IMR-90 (cell line): ENCODE data around the gene SLC27A2. TPM values are rescaled to one million over a fixed set of nuclear protein-coding genes. Genes with fewer than 3 reads are reported as not detected.

Source experiments
- ATAC-seq: fragments of 200-7000 bp; cut with Tn5 transposase; 2 replicates; pipeline ENCODE4 v1.9.1; 2020; ENCODE audit warnings: low read depth, mild to moderate bottlenecking, moderate library complexity
- BruUV-seq: library from RNA; stranded (reverse); fragments of 400-500 nt; replicated peaks from 2 replicates; lab custom pipeline; 2021; lab: Mats Ljungman, UMichigan
- CTCF ChIA-PET: fragments of 300-600 bp; formaldehyde crosslinking; extraction: SDS; loops from one replicate; lab custom pipeline; 2021; ENCODE audit warnings: antibody characterized with exemption; lab: Yijun Ruan, JAX
- POLR2A ChIA-PET: fragments of 300-600 bp; sonication (Branson Sonifier 250); formaldehyde crosslinking; loops from one replicate; lab custom pipeline; 2022; ENCODE audit warnings: antibody characterized with exemption; ENCODE audit not compliant: unreplicated experiment; lab: Charles Lee
- DNase-seq: peaks from one replicate; pipeline ENCODE4 v3.0.0; 2013
- H2AFZ ChIP-seq: replicated peaks from 2 replicates; pipeline ENCODE3; 2013; ENCODE audit warnings: low read length, mild to moderate bottlenecking; ENCODE audit not compliant: poor library complexity
- H2AK5ac ChIP-seq: 2 replicates; pipeline ENCODE4 v1.6.1; 2013; ENCODE audit warnings: low read depth, low read length, inconsistent platforms
- H2AK9ac ChIP-seq: replicated peaks from 2 replicates; pipeline ENCODE3; 2013; ENCODE audit warnings: mild to moderate bottlenecking, low read depth, low read length, moderate library complexity; ENCODE audit not compliant: poor library complexity
- H2BK120ac ChIP-seq: 2 replicates; pipeline ENCODE4 v1.6.1; 2013; ENCODE audit warnings: low read depth, low read length, inconsistent platforms
- H2BK15ac ChIP-seq: 3 replicates; pipeline ENCODE4 v1.6.1; 2013; ENCODE audit warnings: low read depth, low read length, inconsistent platforms
- H2BK20ac ChIP-seq: 2 replicates; pipeline ENCODE4 v1.6.1; 2013; ENCODE audit warnings: low read depth, mild to moderate bottlenecking, inconsistent platforms, low read length, moderate library complexity
- H2BK5ac ChIP-seq: 2 replicates; pipeline ENCODE4 v1.6.1; 2013; ENCODE audit warnings: mild to moderate bottlenecking, low read depth, low read length, inconsistent platforms; ENCODE audit not compliant: poor library complexity, severe bottlenecking
- H3K14ac ChIP-seq: replicated peaks from 2 replicates; pipeline ENCODE4 v1.6.1; 2013; ENCODE audit warnings: low read depth, low read length, inconsistent platforms
- H3K18ac ChIP-seq: 2 replicates; pipeline ENCODE4 v1.6.1; 2013; ENCODE audit warnings: low read depth, low read length, control low read depth
- H3K23ac ChIP-seq: 2 replicates; pipeline ENCODE4 v1.6.1; 2013; ENCODE audit warnings: low read depth, low read length, inconsistent platforms
- H3K27ac ChIP-seq: 2 replicates; pipeline ENCODE4 v1.5.1; 2013; ENCODE audit warnings: mild to moderate bottlenecking, control low read depth, low read length; ENCODE audit not compliant: insufficient read depth
- H3K27me3 ChIP-seq: 2 replicates; pipeline ENCODE4 v1.6.1; 2013; ENCODE audit warnings: low read length; ENCODE audit not compliant: control insufficient read depth, insufficient read depth
- H3K36me3 ChIP-seq: 2 replicates; pipeline ENCODE4 v1.6.1; 2013; ENCODE audit warnings: low read length, mixed read lengths; ENCODE audit not compliant: control insufficient read depth, insufficient read depth
- H3K4ac ChIP-seq: 2 replicates; pipeline ENCODE4 v1.6.1; 2013; ENCODE audit warnings: low read depth, low read length, inconsistent platforms
- H3K4me1 ChIP-seq: 2 replicates; pipeline ENCODE4 v1.6.1; 2013; ENCODE audit warnings: low read length, mixed read lengths; ENCODE audit not compliant: control insufficient read depth, insufficient read depth
- H3K4me2 ChIP-seq: 2 replicates; pipeline ENCODE4 v1.6.1; 2013; ENCODE audit warnings: low read depth, mild to moderate bottlenecking, control low read depth, low read length, moderate library complexity
- H3K4me3 ChIP-seq: 2 replicates; pipeline ENCODE4 v1.5.1; 2013; ENCODE audit warnings: low read depth, mild to moderate bottlenecking, control low read depth, low read length, moderate library complexity; ENCODE audit not compliant: insufficient read depth
- H3K56ac ChIP-seq: 2 replicates; pipeline ENCODE4 v1.6.1; 2013; ENCODE audit warnings: low read length, inconsistent platforms; ENCODE audit not compliant: insufficient read depth; ENCODE audit errors: extremely low read depth
- H3K79me1 ChIP-seq, 2 experiments: 2 replicates each; pipeline ENCODE4 v1.6.1; 2013; ENCODE audit warnings: low read length in 2 of 2, inconsistent platforms in 1 of 2, low read depth in 1 of 2
- H3K9ac ChIP-seq: 2 replicates; pipeline ENCODE4 v1.6.1; 2013; ENCODE audit warnings: low read depth, low read length, control low read depth
- H3K9me1 ChIP-seq: 2 replicates; pipeline ENCODE4 v1.6.1; 2013; ENCODE audit warnings: low read length, inconsistent platforms; ENCODE audit not compliant: insufficient read depth
- H3K9me3 ChIP-seq: 2 replicates; pipeline ENCODE4 v1.6.1; 2013; ENCODE audit warnings: low read length; ENCODE audit not compliant: control insufficient read depth, insufficient read depth
- H4K20me1 ChIP-seq: 2 replicates; pipeline ENCODE4 v1.6.1; 2013; ENCODE audit warnings: low read length, inconsistent platforms; ENCODE audit not compliant: insufficient read depth
- H4K5ac ChIP-seq: 2 replicates; pipeline ENCODE4 v1.6.1; 2013; ENCODE audit warnings: mild to moderate bottlenecking, low read depth, low read length, control low read depth
- H4K8ac ChIP-seq, 2 experiments: 2 replicates each; pipeline ENCODE4 v1.6.1; 2013; ENCODE audit warnings: low read depth in 2 of 2, low read length in 2 of 2, control low read depth in 1 of 2, inconsistent platforms in 1 of 2
- H4K91ac ChIP-seq: 2 replicates; pipeline ENCODE4 v1.6.1; 2013; ENCODE audit warnings: low read depth, low read length, inconsistent platforms; ENCODE audit not compliant: insufficient read depth
- BHLHE40 ChIP-seq: fragments of 150-350 bp; IDR thresholded peaks from 2 replicates; pipeline ENCODE4 v1.6.1; 2016; ENCODE audit warnings: mild to moderate bottlenecking, low read depth, low read length
- CEBPB ChIP-seq: IDR thresholded peaks from 2 replicates; pipeline ENCODE4 v1.6.1; 2012; ENCODE audit warnings: low read depth, low read length, improper control_type of control experiment
- CHD1 ChIP-seq: IDR thresholded peaks from 2 replicates; pipeline ENCODE4 v1.6.1; 2012; ENCODE audit warnings: low read depth, low read length, improper control_type of control experiment
- FOS ChIP-seq: fragments of 150-350 bp; IDR thresholded peaks from 2 replicates; pipeline ENCODE4 v1.6.1; 2016; ENCODE audit warnings: low read depth, low read length
- MAFK ChIP-seq: IDR thresholded peaks from 2 replicates; pipeline ENCODE4 v1.6.1; 2012; ENCODE audit warnings: low read depth, low read length, improper control_type of control experiment
- MAZ ChIP-seq: IDR thresholded peaks from 2 replicates; pipeline ENCODE4 v1.6.1; 2012; ENCODE audit warnings: low read depth, mild to moderate bottlenecking, low read length, improper control_type of control experiment, moderate library complexity, borderline replicate concordance
- MXI1 ChIP-seq: IDR thresholded peaks from 2 replicates; pipeline ENCODE4 v1.6.1; 2012; ENCODE audit warnings: low read depth, mild to moderate bottlenecking, low read length, moderate library complexity, borderline replicate concordance
- NFE2L2 ChIP-seq: fragments of 150-350 bp; IDR thresholded peaks from 2 replicates; pipeline ENCODE4 v1.6.1; 2016; ENCODE audit warnings: low read depth, mild to moderate bottlenecking, low read length
- POLR2A ChIP-seq: IDR thresholded peaks from 2 replicates; pipeline ENCODE4 v1.6.1; 2012; ENCODE audit warnings: mild to moderate bottlenecking, low read depth, low read length
- RAD21 ChIP-seq: IDR thresholded peaks from 2 replicates; pipeline ENCODE4 v1.6.1; 2012; ENCODE audit warnings: low read length, improper control_type of control experiment
- RCOR1 ChIP-seq: IDR thresholded peaks from 2 replicates; pipeline ENCODE4 v1.6.1; 2012; ENCODE audit warnings: mild to moderate bottlenecking, low read length, improper control_type of control experiment; ENCODE audit not compliant: insufficient replicate concordance
- RFX5 ChIP-seq: IDR thresholded peaks from 2 replicates; pipeline ENCODE4 v1.8.0; 2012; ENCODE audit warnings: low read depth, mild to moderate bottlenecking, low read length, moderate library complexity
- SMC3 ChIP-seq: fragments of 150-350 bp; IDR thresholded peaks from 2 replicates; pipeline ENCODE4 v1.6.1; 2016; ENCODE audit warnings: low read depth, mild to moderate bottlenecking, antibody characterized with exemption, low read length, moderate library complexity
- WGBS, 2 experiments: methylation state at CpG; one replicate each; pipeline versions ENCODE4 v1.1.5 to v1.1.7; 2013; ENCODE audit warnings: missing lambda C conversion rate in 2 of 2; ENCODE audit not compliant: insufficient read length in 1 of 2; ENCODE audit errors: extremely low coverage in 2 of 2; 5-methylcytosine and 5-hydroxymethylcytosine counted together
- dilution Hi-C: fragments of 300-500 bp; cut with HindIII; formaldehyde crosslinking; loops from one replicate; pipeline ENCODE4 v1.14.3; 2018; ENCODE audit warnings: low sequenced_read_pairs; ENCODE audit not compliant: unreplicated experiment
- in situ Hi-C: fragments of 300-500 bp; cut with MboI; formaldehyde crosslinking; loops from 3 replicates; pipeline ENCODE4 v1.14.3; 2019; ENCODE audit warnings: low sequenced_read_pairs, inconsistent platforms, mixed read lengths
- intact Hi-C: fragments of 100-400 bp; cut with micrococcal nuclease; formaldehyde crosslinking; loops from 2 replicates; pipeline ENCODE4 v1.10.0; 2022
- polyA plus RNA-seq, 3 experiments: library from polyadenylated mRNA; depleted of rRNA; stranded (reverse); fragments of >200 nt; gene quantifications; 2 replicates each; pipeline ENCODE4 v1.2.3, GENCODE V29; 2012; ENCODE audit warnings: low replicate concordance in 1 of 3
- total RNA-seq: library from RNA; depleted of rRNA; stranded (reverse); fragments of >200 nt; gene quantifications from 2 replicates; pipeline ENCODE4 v1.2.3, GENCODE V29; 2012
- TF ChIP-seq, protein P1 (sequence below): fragments of 150-350 bp; IDR thresholded peaks from 2 replicates; pipeline ENCODE4 v1.6.1; 2016; ENCODE audit warnings: low read depth, mild to moderate bottlenecking, low read length, moderate library complexity, borderline replicate concordance
- TF ChIP-seq, protein P2 (sequence below): conservative IDR thresholded peaks from 2 replicates; pipeline ENCODE4 v1.5.1; 2012; ENCODE audit warnings: mild to moderate bottlenecking, low read depth, low read length, improper control_type of control experiment
- TF ChIP-seq, protein P3 (sequence below): fragments of 150-350 bp; IDR thresholded peaks from 2 replicates; pipeline ENCODE4 v1.6.1; 2017; ENCODE audit warnings: mild to moderate bottlenecking, antibody characterized with exemption, low read length, low read depth

SLC27A2 gene
- total and polyA plus RNA-seq, 2 of the 4 experiments (the other 2 are of a cell fraction): under 0.01 TPM; not detected in 1

DNA sequence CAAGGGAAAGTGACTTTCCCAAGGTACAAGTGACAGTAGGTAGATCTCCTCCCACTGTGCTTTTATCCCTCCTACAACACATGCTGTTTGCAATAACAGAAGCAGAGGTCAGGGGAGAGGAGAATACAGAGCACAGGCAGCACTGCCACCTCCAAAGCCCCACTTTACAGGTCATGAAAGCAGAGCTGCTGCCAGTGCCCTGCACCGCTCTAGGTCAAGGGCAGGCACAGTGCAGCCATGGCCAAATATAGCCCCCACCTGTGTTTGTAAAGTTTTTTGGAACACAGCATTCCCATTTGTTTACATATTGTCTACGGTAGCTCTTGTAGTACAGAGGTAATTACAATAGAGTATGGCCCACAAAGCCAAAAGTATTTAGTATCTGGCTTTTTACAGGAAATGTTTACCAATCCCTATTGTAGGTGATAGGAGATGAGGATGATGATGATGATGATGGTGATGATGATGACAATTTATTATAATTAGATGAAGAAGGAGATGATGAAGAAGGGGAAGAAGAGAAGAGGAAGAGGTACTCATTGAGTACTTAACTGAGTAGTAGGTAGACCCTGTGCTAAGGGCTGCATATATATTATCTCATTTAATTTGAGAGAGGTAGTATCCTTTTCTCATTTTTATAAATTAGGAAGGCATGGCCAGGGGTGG is 63.1 kb downstream of the SLC27A2 start:
- no peaks in the 10 kb centered on the region for H3K9me3 ChIP-seq
- H3K9ac ChIP-seq: no peak overlapping the region
- H4K5ac ChIP-seq: no peak overlapping the region
- no peak overlapping the region for H3K56ac ChIP-seq
- no peak overlapping the region for H3K27ac ChIP-seq
- H3K18ac ChIP-seq: no peak overlapping the region
- TF ChIP-seq RAD21 (no peak), CEBPB (no peak), MXI1 (no peak), NFE2L2 (no peak), MAZ (no peak), BHLHE40 (no peak), MAFK (no peak), SMC3 (no peak), RCOR1 (no peak), FOS (no peak), POLR2A (no peak), CHD1 (no peak), RFX5 (no peak)
- TF ChIP-seq, protein P1, sequence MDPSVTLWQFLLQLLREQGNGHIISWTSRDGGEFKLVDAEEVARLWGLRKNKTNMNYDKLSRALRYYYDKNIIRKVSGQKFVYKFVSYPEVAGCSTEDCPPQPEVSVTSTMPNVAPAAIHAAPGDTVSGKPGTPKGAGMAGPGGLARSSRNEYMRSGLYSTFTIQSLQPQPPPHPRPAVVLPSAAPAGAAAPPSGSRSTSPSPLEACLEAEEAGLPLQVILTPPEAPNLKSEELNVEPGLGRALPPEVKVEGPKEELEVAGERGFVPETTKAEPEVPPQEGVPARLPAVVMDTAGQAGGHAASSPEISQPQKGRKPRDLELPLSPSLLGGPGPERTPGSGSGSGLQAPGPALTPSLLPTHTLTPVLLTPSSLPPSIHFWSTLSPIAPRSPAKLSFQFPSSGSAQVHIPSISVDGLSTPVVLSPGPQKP: no peak
- TF ChIP-seq, protein P2, sequence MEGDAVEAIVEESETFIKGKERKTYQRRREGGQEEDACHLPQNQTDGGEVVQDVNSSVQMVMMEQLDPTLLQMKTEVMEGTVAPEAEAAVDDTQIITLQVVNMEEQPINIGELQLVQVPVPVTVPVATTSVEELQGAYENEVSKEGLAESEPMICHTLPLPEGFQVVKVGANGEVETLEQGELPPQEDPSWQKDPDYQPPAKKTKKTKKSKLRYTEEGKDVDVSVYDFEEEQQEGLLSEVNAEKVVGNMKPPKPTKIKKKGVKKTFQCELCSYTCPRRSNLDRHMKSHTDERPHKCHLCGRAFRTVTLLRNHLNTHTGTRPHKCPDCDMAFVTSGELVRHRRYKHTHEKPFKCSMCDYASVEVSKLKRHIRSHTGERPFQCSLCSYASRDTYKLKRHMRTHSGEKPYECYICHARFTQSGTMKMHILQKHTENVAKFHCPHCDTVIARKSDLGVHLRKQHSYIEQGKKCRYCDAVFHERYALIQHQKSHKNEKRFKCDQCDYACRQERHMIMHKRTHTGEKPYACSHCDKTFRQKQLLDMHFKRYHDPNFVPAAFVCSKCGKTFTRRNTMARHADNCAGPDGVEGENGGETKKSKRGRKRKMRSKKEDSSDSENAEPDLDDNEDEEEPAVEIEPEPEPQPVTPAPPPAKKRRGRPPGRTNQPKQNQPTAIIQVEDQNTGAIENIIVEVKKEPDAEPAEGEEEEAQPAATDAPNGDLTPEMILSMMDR: no peak
- TF ChIP-seq, protein P3, sequence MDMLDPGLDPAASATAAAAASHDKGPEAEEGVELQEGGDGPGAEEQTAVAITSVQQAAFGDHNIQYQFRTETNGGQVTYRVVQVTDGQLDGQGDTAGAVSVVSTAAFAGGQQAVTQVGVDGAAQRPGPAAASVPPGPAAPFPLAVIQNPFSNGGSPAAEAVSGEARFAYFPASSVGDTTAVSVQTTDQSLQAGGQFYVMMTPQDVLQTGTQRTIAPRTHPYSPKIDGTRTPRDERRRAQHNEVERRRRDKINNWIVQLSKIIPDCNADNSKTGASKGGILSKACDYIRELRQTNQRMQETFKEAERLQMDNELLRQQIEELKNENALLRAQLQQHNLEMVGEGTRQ: no peak
- H3K4me3 ChIP-seq: no peak overlapping the region
- intact Hi-C loops: no loop called here
- no peaks in the 10 kb centered on the region for H3K36me3 ChIP-seq
- no peak overlapping the region for H3K14ac ChIP-seq
- ATAC-seq (no peak), DNase-seq (no peak)
- dilution Hi-C loops: no loop called here
- H3K4me1 ChIP-seq: peaks cover 2% of the 10 kb centered on the region
- H2AK5ac ChIP-seq: no peak overlapping the region
- in situ Hi-C loops: no loop called here
- H2BK5ac ChIP-seq: no peak overlapping the region
- H3K23ac ChIP-seq: no peak overlapping the region
- H2AFZ ChIP-seq: no peak overlapping the region
- POLR2A ChIA-PET: no interaction called here
- H2BK120ac ChIP-seq: no peak overlapping the region
- CTCF ChIA-PET: interaction anchor here (0.6 kb wide), 1 partner anchor 9 kb away, joined by 3 read pairs; no protein-coding TSS in a partner anchor
- no CpG with 5 or more reads among the region's 2 CpGs for WGBS, 2 experiments
- no peak overlapping the region for H2BK20ac ChIP-seq
- H2AK9ac ChIP-seq: no peak overlapping the region
- no peaks in the 10 kb centered on the region for H3K79me1 ChIP-seq
- H3K27me3 ChIP-seq: no peaks in the 10 kb centered on the region
- H2BK15ac ChIP-seq: no peak overlapping the region
- no peak overlapping the region for H4K91ac ChIP-seq
- no peaks in the 10 kb centered on the region for H4K20me1 ChIP-seq
- H4K8ac ChIP-seq: no peak overlapping the region
- no peak overlapping the region for H3K4ac ChIP-seq
- 0 out of 2 replicates have a peak, but pooled peaks cover 3% of the 10 kb centered on the region for H3K9me1 ChIP-seq
- H3K4me2 ChIP-seq: no peak overlapping the region
- BruUV-seq: no TSS peak
